ENCODE data around the gene HECW1. TPM values are rescaled to one million over a fixed set of nuclear protein-coding genes. Genes with fewer than 3 reads are reported as not detected.
A peak's percentile ranks its signal among the peaks of the same experiment; 100 is the strongest.

Gene HECW1
- total and polyA plus RNA-seq, 2 of the 8 experiments (the other 6 are each of a cell fraction or from before 2014, with no cell fraction given) = 2.9 to 12.7 TPM

GRCh38 chr7:43460733-43461348 is 348.4 kb downstream of the HECW1 start:
- Histone ChIP-seq H3K23me2 (ENCODE audit: low read depth, low read length) (no peaks in the 10 kb centered on the region; the same call in 1 of the 2 replicates), H4K91ac (replicated peaks; ENCODE audit: insufficient read length, low read length) (no peak overlapping the region), H3K4me2 (ENCODE audit: insufficient read depth in 1 of 2, low read depth in 2 of 2, low read length in 2 of 2) (no peak overlapping the region), H4K8ac (ENCODE audit: extremely low read depth, insufficient read depth, low read length) (no peak overlapping the region), H2AK5ac (ENCODE audit: low read depth, low read length) (no peak overlapping the region), H2BK15ac (ENCODE audit: low read length) (no peak overlapping the region), H3K14ac (ENCODE audit: insufficient read length) (no peak overlapping the region), H3K9me3 (ENCODE audit: insufficient read depth in 2 of 2, low read depth in 1 of 2, low read length in 1 of 2) (no peaks in the 10 kb centered on the region), H2BK20ac (ENCODE audit: low read length) (0 out of 2 replicates have a peak overlapping the region, but pooled peaks have one; percentile 7), H3K4me3 (ENCODE audit: extremely low read depth in 1 of 4, insufficient read depth in 2 of 4, low read depth in 3 of 4, low read length in 4 of 4) (no peak overlapping the region), H3K79me1 (ENCODE audit: low read depth, low read length) (no peaks in the 10 kb centered on the region), H3K27me3 (replicated peaks in 1 of 4; ENCODE audit: control insufficient read depth in 3 of 4, extremely low read depth in 1 of 4, insufficient read depth in 3 of 4, low read length in 3 of 4) (no peaks in the 10 kb centered on the region), H3K27ac (ENCODE audit: low read depth, low read length) (no peak overlapping the region), H3K4ac (replicated peaks; ENCODE audit: insufficient read length, low read depth, low read length) (no peak overlapping the region), H3K9ac (replicated peaks in 1 of 4; ENCODE audit: extremely low read depth in 1 of 4, low read depth in 3 of 4, low read length in 3 of 4) (no peak overlapping the region), H2BK120ac (replicated peaks; ENCODE audit: low read depth, low read length) (no peak overlapping the region), H3K56ac (replicated peaks; ENCODE audit: insufficient read length, low read depth, low read length) (no peak overlapping the region), H3K18ac (ENCODE audit: extremely low read depth, low read length) (no peak overlapping the region), H3K36me3 (ENCODE audit: control insufficient read depth in 2 of 4, insufficient read depth in 4 of 4, low read length in 3 of 4) (no peaks in the 10 kb centered on the region; a peak in 1 of 8 replicates), H3K23ac (ENCODE audit: insufficient read length) (no peak overlapping the region), H2BK5ac (ENCODE audit: low read depth, low read length) (no peak overlapping the region), H2AFZ (ENCODE audit: low read length) (no peak overlapping the region), H3K4me1 (replicated peaks in 1 of 4; ENCODE audit: control insufficient read depth in 3 of 4, insufficient read depth in 4 of 4, low read length in 3 of 4) (peaks cover 3 to 13% (median 8%) of the 10 kb centered on the region in 4 experiments; a peak in 5 of 7 replicates), H4K20me1 (replicated peaks in 1 of 2; ENCODE audit: control insufficient read depth in 1 of 2, insufficient read depth in 2 of 2, low read length in 2 of 2) (no peaks in the 10 kb centered on the region), H3K79me2 (ENCODE audit: control insufficient read depth in 1 of 2, insufficient read depth in 2 of 2, low read length in 2 of 2) (no peaks in the 10 kb centered on the region), H4K5ac (ENCODE audit: insufficient read length, low read depth, low read length) (no peak overlapping the region), H2BK12ac (ENCODE audit: low read depth, low read length) (no peak overlapping the region)
- POLR2A ChIA-PET (ENCODE audit: partially characterized antibody) = no interaction called here
- DNase-seq (ENCODE audit: low read depth in 1 of 2, low spot score in 2 of 2) (peak in 1 of 2 experiments; percentile 13), FAIRE-seq (no peak)
- TF ChIP-seq TAF1 (IDR thresholded peaks at IDR 0.05; ENCODE audit: low read depth, low read length) (no peak), POLR2AphosphoS5 (IDR thresholded peaks at IDR 0.05; ENCODE audit: low read depth, low read length) (no peak), CHD1 (IDR thresholded peaks at IDR 0.05; ENCODE audit: low read depth, low read length) (no peak), CTBP2 (IDR thresholded peaks at IDR 0.05; ENCODE audit: borderline replicate concordance, insufficient read depth, insufficient read length, low read length) (no peak), SIRT6 (IDR thresholded peaks at IDR 0.05; ENCODE audit: low read length) (no peak)
- CTCF ChIA-PET (ENCODE audit: partially characterized antibody) = interaction anchor here (1.3 to 2.0 kb wide), 2 partner anchors 18 to 59 kb away, joined by 4 read pairs; no protein-coding TSS in a partner anchor
- WGBS, 2 experiments (ENCODE audit: extremely low coverage in 1 of 2, insufficient coverage in 1 of 2, insufficient read length in 1 of 2, insufficient replicate concordance in 2 of 2, low coverage in 1 of 2, low lambda C conversion rate in 2 of 2, missing lambda C conversion rate in 1 of 2) = 88% methylated on average over 8 of the region's 8 CpGs; no CpG with 5 or more reads in 1 of the 2 experiments

Data from H1 (cell line).